H9 (cell line): ENCODE results near the gene CHN2. TPM values are rescaled to one million over a fixed set of nuclear protein-coding genes. Genes with fewer than 3 reads are reported as not detected.

Source experiments
- DNase-seq: peaks from one replicate; pipeline ENCODE4 v3.0.0-alpha.2; 2017
- H2AFZ ChIP-seq: one replicate; pipeline ENCODE4 v1.6.1; 2013; ENCODE audit warnings: mild to moderate bottlenecking, low read length, control low read depth, moderate library complexity
- H2AK5ac ChIP-seq: 2 replicates; pipeline ENCODE4 v1.6.1; 2013; ENCODE audit warnings: low read length, control low read depth, mixed read lengths; ENCODE audit not compliant: insufficient read length
- H2BK120ac ChIP-seq: one replicate; pipeline ENCODE4 v1.6.1; 2013; ENCODE audit warnings: low read depth, mild to moderate bottlenecking, low read length, control low read depth, inconsistent platforms; ENCODE audit not compliant: poor library complexity, severe bottlenecking
- H2BK12ac ChIP-seq: 2 replicates; pipeline ENCODE4 v1.6.1; 2013; ENCODE audit warnings: low read length, control low read depth, mixed read lengths, low read depth; ENCODE audit not compliant: insufficient read length
- H2BK15ac ChIP-seq: 2 replicates; pipeline ENCODE4 v1.6.1; 2013; ENCODE audit warnings: low read depth, low read length, control low read depth
- H2BK20ac ChIP-seq: one replicate; pipeline ENCODE4 v1.6.1; 2013; ENCODE audit warnings: low read depth, mild to moderate bottlenecking, low read length, control low read depth, inconsistent platforms; ENCODE audit not compliant: poor library complexity, severe bottlenecking
- H2BK5ac ChIP-seq: 2 replicates; pipeline ENCODE4 v1.6.1; 2013; ENCODE audit warnings: low read length, control low read depth, mixed read lengths; ENCODE audit not compliant: insufficient read length
- H3K14ac ChIP-seq: 2 replicates; pipeline ENCODE4 v1.6.1; 2013; ENCODE audit warnings: low read length, control low read depth; ENCODE audit not compliant: insufficient read depth
- H3K18ac ChIP-seq: 2 replicates; pipeline ENCODE4 v1.6.1; 2013; ENCODE audit warnings: low read depth, mild to moderate bottlenecking, mixed read lengths, low read length, control low read depth; ENCODE audit not compliant: insufficient read length
- H3K23ac ChIP-seq: 2 replicates; pipeline ENCODE4 v1.6.1; 2013; ENCODE audit warnings: low read length, control low read depth, mixed read lengths, low read depth; ENCODE audit not compliant: insufficient read length
- H3K23me2 ChIP-seq: 2 replicates; pipeline ENCODE4 v1.6.1; 2013; ENCODE audit warnings: low read depth, mild to moderate bottlenecking, mixed read lengths, low read length, control low read depth; ENCODE audit not compliant: insufficient read length, poor library complexity, severe bottlenecking
- H3K27ac ChIP-seq: 2 replicates; pipeline ENCODE4 v1.5.1; 2013; ENCODE audit warnings: low read length, control low read depth, mixed read lengths, low read depth; ENCODE audit not compliant: insufficient read length
- H3K27me3 ChIP-seq: 2 replicates; pipeline ENCODE4 v1.6.1; 2013; ENCODE audit warnings: low read length, control low read depth, inconsistent platforms; ENCODE audit not compliant: insufficient read depth
- H3K4ac ChIP-seq: 2 replicates; pipeline ENCODE4 v1.6.1; 2013; ENCODE audit warnings: low read depth, mild to moderate bottlenecking, control low read depth, inconsistent platforms, low read length, moderate library complexity
- H3K4me1 ChIP-seq: 2 replicates; pipeline ENCODE4 v1.6.1; 2013; ENCODE audit warnings: low read length, control low read depth, inconsistent platforms; ENCODE audit not compliant: insufficient read depth
- H3K4me2 ChIP-seq: 2 replicates; pipeline ENCODE4 v1.6.1; 2013; ENCODE audit warnings: low read length, control low read depth, mixed read lengths; ENCODE audit not compliant: insufficient read length, insufficient read depth
- H3K56ac ChIP-seq: 2 replicates; pipeline ENCODE4 v1.6.1; 2013; ENCODE audit warnings: low read depth, mild to moderate bottlenecking, mixed read lengths, low read length, control low read depth; ENCODE audit not compliant: insufficient read length
- H3K79me1 ChIP-seq: 2 replicates; pipeline ENCODE4 v1.6.1; 2013; ENCODE audit warnings: low read depth, mild to moderate bottlenecking, moderate library complexity, low read length, control low read depth, inconsistent platforms; ENCODE audit not compliant: insufficient read depth, poor library complexity, severe bottlenecking
- H3K79me2 ChIP-seq: 2 replicates; pipeline ENCODE4 v1.6.1; 2013; ENCODE audit warnings: low read length, control low read depth, inconsistent platforms; ENCODE audit not compliant: insufficient read depth
- H3K9ac ChIP-seq: 2 replicates; pipeline ENCODE4 v1.6.1; 2013; ENCODE audit warnings: low read length, control low read depth, mixed read lengths; ENCODE audit not compliant: insufficient read length; ENCODE audit errors: extremely low read depth
- H3K9me3 ChIP-seq: one replicate; pipeline ENCODE4 v1.6.1; 2013; ENCODE audit warnings: low read depth, low read length, inconsistent platforms; ENCODE audit not compliant: control insufficient read depth
- H3T11ph ChIP-seq: one replicate; pipeline ENCODE4 v1.6.1; 2013; ENCODE audit warnings: mild to moderate bottlenecking, low read length, control low read depth, inconsistent platforms
- H4K20me1 ChIP-seq: one replicate; pipeline ENCODE4 v1.6.1; 2013; ENCODE audit not compliant: control insufficient read depth, insufficient read length, insufficient read depth
- H4K5ac ChIP-seq: 2 replicates; pipeline ENCODE4 v1.6.1; 2013; ENCODE audit warnings: low read depth, mild to moderate bottlenecking, mixed read lengths, low read length, control low read depth; ENCODE audit not compliant: insufficient read length
- H4K8ac ChIP-seq: replicated peaks from 2 replicates; pipeline ENCODE4 v1.6.1; 2013; ENCODE audit warnings: low read length, control low read depth, mixed read lengths, low read depth; ENCODE audit not compliant: insufficient read length
- H4K91ac ChIP-seq: 2 replicates; pipeline ENCODE4 v1.6.1; 2013; ENCODE audit warnings: low read depth, mild to moderate bottlenecking, moderate library complexity, mixed read lengths, low read length, control low read depth; ENCODE audit not compliant: insufficient read length
- H3K27ac Mint-ChIP-seq, 3 experiments: 2 replicates in 2 of 3; 3 replicates in 1 of 3; pipeline ENCODE4 v1.8.0; 2020 to 2021; ENCODE audit warnings: mixed read lengths in 3 of 3, mild to moderate bottlenecking in 1 of 3, moderate library complexity in 1 of 3
- H3K27me3 Mint-ChIP-seq: 2 replicates; pipeline ENCODE4 v1.8.0; 2021; ENCODE audit warnings: low read depth, mild to moderate bottlenecking, moderate library complexity, mixed read lengths
- H3K36me3 Mint-ChIP-seq, 3 experiments: 2 replicates in 2 of 3; 3 replicates in 1 of 3; pipeline ENCODE4 v1.8.0; 2020 to 2021; ENCODE audit warnings: low read depth in 3 of 3, mixed read lengths in 3 of 3; ENCODE audit not compliant: insufficient read depth in 1 of 3
- H3K4me1 Mint-ChIP-seq, 2 experiments: 2 replicates each; pipeline ENCODE4 v1.8.0; 2020; ENCODE audit warnings: mixed read lengths in 2 of 2
- H3K4me3 Mint-ChIP-seq, 2 experiments: 2 replicates in 1 of 2; 3 replicates in 1 of 2; pipeline ENCODE4 v1.8.0; 2020 to 2021; ENCODE audit warnings: mild to moderate bottlenecking in 2 of 2, mixed read lengths in 2 of 2, moderate library complexity in 1 of 2
- H3K9me3 Mint-ChIP-seq, 2 experiments: 2 replicates in 1 of 2; 3 replicates in 1 of 2; pipeline ENCODE4 v1.8.0; 2020; ENCODE audit warnings: mild to moderate bottlenecking in 2 of 2, mixed read lengths in 2 of 2, moderate library complexity in 1 of 2
- WGBS: extraction: QIAGEN DNeasy Blood & Tissue Kit; methylation state at CpG from one replicate; pipeline ENCODE4 v1.1.7; 2013; ENCODE audit warnings: missing lambda C conversion rate, low lambda C conversion rate, mixed read lengths; ENCODE audit not compliant: insufficient read length; ENCODE audit errors: extremely low coverage; 5-methylcytosine and 5-hydroxymethylcytosine counted together
- total RNA-seq: library from RNA; stranded (reverse); gene quantifications from 2 replicates; pipeline ENCODE4 v1.2.1, GENCODE V29; 2021
- TF ChIP-seq, protein P1 (sequence below): fragments of 200-600 bp; sonication (generic); conservative IDR thresholded peaks from 3 replicates; pipeline ENCODE4 v1.8.0; 2021; ENCODE audit warnings: antibody characterized with exemption, mild to moderate bottlenecking

The CHN2 gene
- total RNA-seq, 1 experiment from 2014 or later = 3.3 TPM

DNA sequence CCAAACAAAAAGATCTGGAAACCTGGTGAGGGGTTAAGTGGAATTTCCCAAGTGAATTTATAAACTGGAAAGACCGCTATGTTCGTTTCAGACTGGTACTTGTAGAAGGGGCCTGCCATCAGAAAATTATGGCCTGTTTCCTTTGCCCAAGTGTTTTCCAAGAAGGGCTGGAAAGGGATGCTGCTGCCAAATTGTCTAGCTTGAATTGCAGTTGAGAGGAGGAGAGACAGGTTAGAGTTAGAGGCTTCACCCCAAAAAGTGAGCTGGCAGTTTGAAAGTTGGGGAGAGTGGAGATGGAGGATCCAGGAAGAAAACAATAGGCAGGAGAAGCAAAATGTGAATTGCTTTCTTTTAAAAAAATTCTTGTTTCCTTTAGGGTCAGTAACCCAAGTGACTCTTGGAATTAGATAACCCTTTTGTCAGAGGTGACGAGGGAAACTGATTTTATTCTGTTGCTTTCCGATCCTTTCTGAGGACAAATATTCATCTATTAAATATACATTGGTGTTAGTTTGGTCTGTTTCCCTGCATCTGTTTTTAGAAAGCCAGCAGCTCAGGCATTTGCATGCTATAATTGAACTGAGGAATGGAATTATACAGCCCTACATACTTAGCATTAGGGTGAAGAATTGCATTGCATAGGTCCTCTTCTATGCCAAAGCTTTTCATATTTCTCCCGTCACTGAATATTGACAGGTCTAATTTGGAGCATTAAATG, 286.5 kb downstream of the CHN2 start:
- H3K4me1 Mint-ChIP-seq = peaks cover 23 to 33% of the 10 kb centered on the region in 2 experiments

More for the DNA sequence above, 286.5 kb downstream of the CHN2 start:
- Histone ChIP-seq H4K5ac (no peak overlapping the region), H2BK12ac (no peak overlapping the region), H3K9ac (no peak overlapping the region), H3K23me2 (no peaks in the 10 kb centered on the region), H3K79me2 (no peaks in the 10 kb centered on the region), H3K4ac (no peak overlapping the region), H3K9me3 (no peaks in the 10 kb centered on the region), H3K79me1 (no peaks in the 10 kb centered on the region), H4K91ac (no peak overlapping the region), H3K18ac (no peak overlapping the region), H3K27ac (no peak overlapping the region), H4K20me1 (no peaks in the 10 kb centered on the region), H3T11ph (no peak overlapping the region), H3K4me1 (no peaks in the 10 kb centered on the region), H3K4me2 (no peak overlapping the region), H2AK5ac (no peak overlapping the region), H2AFZ (no peak overlapping the region), H2BK20ac (no peak overlapping the region), H2BK120ac (no peak overlapping the region), H3K56ac (no peak overlapping the region), H2BK5ac (no peak overlapping the region), H3K27me3 (no peaks in the 10 kb centered on the region), H3K23ac (no peak overlapping the region), H3K14ac (no peak overlapping the region), H4K8ac (no peak overlapping the region), H2BK15ac (no peak overlapping the region)
- H3K36me3 Mint-ChIP-seq = no peaks in the 10 kb centered on the region
- H3K4me3 Mint-ChIP-seq = no peak overlapping the region
- H3K27ac Mint-ChIP-seq = no peak overlapping the region
- no peaks in the 10 kb centered on the region for H3K27me3 Mint-ChIP-seq
- no CpG with 5 or more reads among the region's 5 CpGs for whole genome bisulfite sequencing
- no peak for DNase-seq
- TF ChIP-seq, protein P1, sequence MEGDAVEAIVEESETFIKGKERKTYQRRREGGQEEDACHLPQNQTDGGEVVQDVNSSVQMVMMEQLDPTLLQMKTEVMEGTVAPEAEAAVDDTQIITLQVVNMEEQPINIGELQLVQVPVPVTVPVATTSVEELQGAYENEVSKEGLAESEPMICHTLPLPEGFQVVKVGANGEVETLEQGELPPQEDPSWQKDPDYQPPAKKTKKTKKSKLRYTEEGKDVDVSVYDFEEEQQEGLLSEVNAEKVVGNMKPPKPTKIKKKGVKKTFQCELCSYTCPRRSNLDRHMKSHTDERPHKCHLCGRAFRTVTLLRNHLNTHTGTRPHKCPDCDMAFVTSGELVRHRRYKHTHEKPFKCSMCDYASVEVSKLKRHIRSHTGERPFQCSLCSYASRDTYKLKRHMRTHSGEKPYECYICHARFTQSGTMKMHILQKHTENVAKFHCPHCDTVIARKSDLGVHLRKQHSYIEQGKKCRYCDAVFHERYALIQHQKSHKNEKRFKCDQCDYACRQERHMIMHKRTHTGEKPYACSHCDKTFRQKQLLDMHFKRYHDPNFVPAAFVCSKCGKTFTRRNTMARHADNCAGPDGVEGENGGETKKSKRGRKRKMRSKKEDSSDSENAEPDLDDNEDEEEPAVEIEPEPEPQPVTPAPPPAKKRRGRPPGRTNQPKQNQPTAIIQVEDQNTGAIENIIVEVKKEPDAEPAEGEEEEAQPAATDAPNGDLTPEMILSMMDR = no peak
- no peaks in the 10 kb centered on the region for H3K9me3 Mint-ChIP-seq
